Measurements from ENCODE around the gene ADAM33.

ADAM33 gene

GRCh38 chr20:3673221-3674070, 8.4 kb downstream of the ADAM33 start:
- H3K27ac Mint-ChIP-seq, result no peak overlapping the region
- peaks cover 85% of the 10 kb centered on the region for H3K27me3 Mint-ChIP-seq
- peaks cover 14% of the 10 kb centered on the region for H3K4me1 Mint-ChIP-seq (ENCODE audit: low read depth)
- H3K36me3 Mint-ChIP-seq (ENCODE audit: low read depth), result no peaks in the 10 kb centered on the region
- no peaks in the 10 kb centered on the region for H3K9me3 Mint-ChIP-seq
- intact Hi-C loops (cut with micrococcal nuclease), result no loop called here
- peak overlapping the region; percentile 36 for H3K4me3 Mint-ChIP-seq

- Mint-ChIP-seq H3K4me3 (peak overlapping the region; percentile 36), H3K4me1 (ENCODE audit: low read depth) (peaks cover 14% of the 10 kb centered on the region), H3K36me3 (ENCODE audit: low read depth) (no peaks in the 10 kb centered on the region), H3K9me3 (no peaks in the 10 kb centered on the region), H3K27me3 (peaks cover 79% of the 10 kb centered on the region), H3K27ac (no peak overlapping the region)
- intact Hi-C loops (cut with micrococcal nuclease), result no loop called here
These were observed 9.2 kb downstream of the ADAM33 start for GRCh38 chr20:3672547-3673171.

GRCh38 chr20:3671986-3672546, 9.7 kb downstream of the ADAM33 start:
- Mint-ChIP-seq H3K4me1 (ENCODE audit: low read depth) (peaks cover 12% of the 10 kb centered on the region), H3K27me3 (peaks cover 78% of the 10 kb centered on the region), H3K4me3 (peak overlapping the region; percentile 36), H3K27ac (no peak overlapping the region), H3K9me3 (no peaks in the 10 kb centered on the region), H3K36me3 (ENCODE audit: low read depth) (no peaks in the 10 kb centered on the region)
- intact Hi-C loops (cut with micrococcal nuclease), result no loop called here

- H3K27ac Mint-ChIP-seq, result no peak overlapping the region
- no peaks in the 10 kb centered on the region for H3K36me3 Mint-ChIP-seq (ENCODE audit: low read depth)
- no peaks in the 10 kb centered on the region for H3K9me3 Mint-ChIP-seq
- H3K4me1 Mint-ChIP-seq (ENCODE audit: low read depth), result peaks cover 13% of the 10 kb centered on the region
- no peak overlapping the region for H3K4me3 Mint-ChIP-seq
- peaks cover 68% of the 10 kb centered on the region for H3K27me3 Mint-ChIP-seq
- intact Hi-C loops (cut with micrococcal nuclease), result no loop called here
These were observed 10.9 kb downstream of the ADAM33 start for GRCh38 chr20:3670945-3671344.

DNA sequence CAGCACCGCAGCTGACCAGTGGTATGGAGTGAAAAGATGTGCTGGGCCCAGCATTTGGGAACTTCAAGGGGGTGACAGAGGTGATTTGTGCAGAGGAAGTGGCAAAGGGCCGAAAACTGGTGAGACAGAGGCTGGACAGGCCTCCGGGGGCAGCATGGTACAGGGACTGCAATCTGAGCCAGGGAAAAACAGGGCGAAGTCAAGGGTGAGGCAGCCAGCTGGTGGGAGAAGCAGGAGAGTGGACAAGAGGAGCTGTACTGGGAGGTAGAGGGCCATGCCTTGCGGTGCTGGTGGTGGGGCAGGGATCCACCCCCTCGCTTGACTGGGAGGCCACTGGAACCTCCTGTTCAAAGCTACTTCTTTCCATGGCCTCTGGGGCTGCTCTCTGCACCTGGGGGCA, 11.3 kb downstream of the ADAM33 start:
- H3K27me3 Mint-ChIP-seq, result peaks cover 65% of the 10 kb centered on the region
- H3K36me3 Mint-ChIP-seq (ENCODE audit: low read depth), result no peaks in the 10 kb centered on the region
- peaks cover 16% of the 10 kb centered on the region for H3K4me1 Mint-ChIP-seq (ENCODE audit: low read depth)
- intact Hi-C loops (cut with micrococcal nuclease), result no loop called here
- no peak overlapping the region for H3K4me3 Mint-ChIP-seq
- no peaks in the 10 kb centered on the region for H3K9me3 Mint-ChIP-seq
- no peak overlapping the region for H3K27ac Mint-ChIP-seq

DNA sequence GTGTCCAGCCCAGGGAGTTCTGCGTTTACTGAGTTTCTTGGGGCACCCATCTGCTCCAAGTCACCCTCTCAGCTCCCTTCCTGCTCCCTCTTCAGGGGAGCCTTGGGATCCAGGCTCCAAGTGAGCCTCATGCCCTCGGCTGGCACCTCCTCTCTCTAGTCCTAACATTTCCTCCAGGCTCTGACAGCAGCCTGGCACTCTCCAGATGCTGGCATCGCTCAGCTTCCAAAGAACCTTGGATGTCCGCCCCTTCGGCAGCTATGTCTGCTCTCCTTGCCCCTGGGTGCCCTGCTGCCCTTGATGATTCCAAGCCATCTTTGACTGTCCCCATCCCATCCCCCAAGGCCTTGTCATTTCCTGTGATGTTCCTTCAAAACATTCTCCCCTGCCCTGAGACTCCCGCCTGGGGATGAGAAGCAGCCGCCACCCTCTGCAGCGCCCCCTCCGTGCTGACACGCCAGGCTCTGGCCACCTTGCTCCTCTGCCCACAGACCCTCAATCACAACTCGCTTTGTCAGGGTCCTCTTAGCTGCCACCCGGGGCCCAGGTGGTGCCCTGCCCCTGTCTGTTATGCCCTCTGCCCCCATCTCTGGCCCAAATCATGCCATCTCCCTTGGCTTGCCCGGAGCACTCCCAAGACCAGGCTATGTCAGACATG, 12.0 kb downstream of the ADAM33 start:
- Mint-ChIP-seq H3K27ac (no peak overlapping the region), H3K4me3 (no peak overlapping the region), H3K9me3 (no peaks in the 10 kb centered on the region), H3K4me1 (ENCODE audit: low read depth) (peaks cover 16% of the 10 kb centered on the region), H3K27me3 (peaks cover 60% of the 10 kb centered on the region), H3K36me3 (ENCODE audit: low read depth) (no peaks in the 10 kb centered on the region)
- intact Hi-C loops (cut with micrococcal nuclease), result no loop called here

- Mint-ChIP-seq H3K9me3 (no peaks in the 10 kb centered on the region), H3K36me3 (ENCODE audit: low read depth) (no peaks in the 10 kb centered on the region), H3K4me1 (ENCODE audit: low read depth) (peaks cover 15% of the 10 kb centered on the region), H3K27me3 (peaks cover 60% of the 10 kb centered on the region), H3K4me3 (no peak overlapping the region), H3K27ac (no peak overlapping the region)
- intact Hi-C loops (cut with micrococcal nuclease), result no loop called here
These were observed 14.3 kb downstream of the ADAM33 start for GRCh38 chr20:3667434-3668037.

DNA sequence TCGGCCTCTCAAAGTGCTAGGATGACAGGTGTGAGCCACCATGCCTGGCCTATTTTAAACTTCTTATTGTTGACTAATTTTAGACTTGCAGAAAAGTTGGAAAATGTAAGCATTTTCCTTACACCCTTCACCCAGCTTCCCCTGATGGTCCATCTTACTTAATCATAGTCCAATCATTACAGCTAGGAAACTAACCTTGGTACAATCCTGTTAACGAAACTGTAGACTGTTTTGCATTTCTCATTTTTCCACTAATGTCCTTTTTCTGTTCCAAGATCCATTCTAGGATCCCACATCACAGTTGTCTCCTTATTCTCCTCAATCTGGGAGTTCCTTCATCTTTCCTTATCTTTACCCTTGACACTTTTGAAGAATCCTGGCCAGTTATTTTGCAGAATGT, 18.0 kb downstream of the ADAM33 start:
- H3K9me3 Mint-ChIP-seq, result no peaks in the 10 kb centered on the region
- no peaks in the 10 kb centered on the region for H3K36me3 Mint-ChIP-seq (ENCODE audit: low read depth)
- H3K4me1 Mint-ChIP-seq (ENCODE audit: low read depth), result peaks cover 19% of the 10 kb centered on the region
- H3K4me3 Mint-ChIP-seq, result no peak overlapping the region
- intact Hi-C loops (cut with micrococcal nuclease), result no loop called here
- peaks cover 60% of the 10 kb centered on the region for H3K27me3 Mint-ChIP-seq
- no peak overlapping the region for H3K27ac Mint-ChIP-seq

GRCh38 chr20:3663031-3663701, 18.6 kb downstream of the ADAM33 start, which contains the start of gene GFRA4:
Gene GFRA4 (minus strand): TSS chr20:3663399. CDS start chr20:3663399, 0 bp downstream.
- no peak within 1 kb of the TSS for H3K4me3 Mint-ChIP-seq
- no peak within 1 kb of the TSS for H3K27ac Mint-ChIP-seq
- no peaks in the 10 kb centered on the region for H3K36me3 Mint-ChIP-seq (ENCODE audit: low read depth)
- no peaks in the 10 kb centered on the region for H3K9me3 Mint-ChIP-seq
- intact Hi-C loops (cut with micrococcal nuclease), result no loop called here
- H3K27me3 Mint-ChIP-seq, result peaks cover 58% of the 10 kb centered on the region
- H3K4me1 Mint-ChIP-seq (ENCODE audit: low read depth), result peaks cover 25% of the 10 kb centered on the region

GRCh38 chr20:3661814-3662665, 19.8 kb downstream of the ADAM33 start:
- no peaks in the 10 kb centered on the region for H3K36me3 Mint-ChIP-seq (ENCODE audit: low read depth)
- H3K4me3 Mint-ChIP-seq, result no peak overlapping the region
- H3K4me1 Mint-ChIP-seq (ENCODE audit: low read depth), result peaks cover 25% of the 10 kb centered on the region
- H3K27me3 Mint-ChIP-seq, result peaks cover 59% of the 10 kb centered on the region
- no peaks in the 10 kb centered on the region for H3K9me3 Mint-ChIP-seq
- H3K27ac Mint-ChIP-seq, result no peak overlapping the region
- intact Hi-C loops (cut with micrococcal nuclease), result no loop called here

- Mint-ChIP-seq H3K4me1 (ENCODE audit: low read depth) (peaks cover 23% of the 10 kb centered on the region), H3K27ac (no peak overlapping the region), H3K27me3 (peaks cover 59% of the 10 kb centered on the region), H3K4me3 (no peak overlapping the region), H3K36me3 (ENCODE audit: low read depth) (no peaks in the 10 kb centered on the region), H3K9me3 (no peaks in the 10 kb centered on the region)
- intact Hi-C loops (cut with micrococcal nuclease), result no loop called here
These were observed 20.6 kb downstream of the ADAM33 start for GRCh38 chr20:3661060-3661813.

Data from dendritic cell treated with granulocyte-macrophage colony-stimulating factor and Interleukin-4, amounts not matched to agents 40 ng/mL and 50 ng/mL, for 4 days (primary cell).